Inferior parietal cortex (tissue), 1 donor: ENCODE results near the gene LGI1.
"Not testable (repeated sequence)": the region's sequence is repeated elsewhere in the genome, so short reads cannot be mapped to it uniquely, and the experiment has no call there.

Experiments
- DNase-seq: peaks from one replicate; pipeline ENCODE4 v3.0.0-alpha.2; 2016; ENCODE audit errors: extremely low spot score

LGI1 gene

GRCh38 chr10:93806903-93807302 is 49.2 kb downstream of the LGI1 start:
- no peak for DNase-seq

GRCh38 chr10:93807371-93807770 is 49.6 kb downstream of the LGI1 start:
- no peak for DNase-seq

GRCh38 chr10:93812659-93813338 is 55.1 kb downstream of the LGI1 start:
- DNase-seq = no peak

- DNase-seq = peak; percentile 55
These were observed 56.0 kb downstream of the LGI1 start for GRCh38 chr10:93813507-93814465.

- DNase-seq = peak; percentile 32
These were observed 57.8 kb downstream of the LGI1 start for GRCh38 chr10:93815304-93816096.

GRCh38 chr10:93816123-93816747 is 58.5 kb downstream of the LGI1 start:
- DNase-seq = peak; percentile 80

GRCh38 chr10:93818086-93818485 is 60.4 kb downstream of the LGI1 start:
- DNase-seq = no peak

- no peak for DNase-seq
These were observed 61.8 kb downstream of the LGI1 start for GRCh38 chr10:93819520-93819919.

- DNase-seq = no peak
These were observed 62.7 kb downstream of the LGI1 start for GRCh38 chr10:93820434-93820833.

- DNase-seq = no peak
These were observed 63.5 kb downstream of the LGI1 start for GRCh38 chr10:93821051-93821772.

GRCh38 chr10:93826355-93826754 is 68.6 kb downstream of the LGI1 start:
- no peak for DNase-seq

GRCh38 chr10:93827056-93827804 is 69.5 kb downstream of the LGI1 start:
- DNase-seq = no peak

- not testable (repeated sequence) for DNase-seq
These were observed 73.3 kb downstream of the LGI1 start for GRCh38 chr10:93831065-93831464.

GRCh38 chr10:93835770-93836169 is 78.0 kb downstream of the LGI1 start:
- no peak for DNase-seq

- DNase-seq = no peak
These were observed 80.1 kb downstream of the LGI1 start for GRCh38 chr10:93837822-93838221.

- no peak for DNase-seq
These were observed 80.5 kb downstream of the LGI1 start for GRCh38 chr10:93838278-93838677.

- DNase-seq = no peak
These were observed 84.2 kb downstream of the LGI1 start for GRCh38 chr10:93841961-93842360.

GRCh38 chr10:93844979-93845626 is 87.4 kb downstream of the LGI1 start:
- DNase-seq = no peak
